GM23338 (cell line): ENCODE data around the gene NTN1. TPM values are rescaled to one million over a fixed set of nuclear protein-coding genes. Genes with fewer than 3 reads are reported as not detected.

ENCODE experiments used
- ATAC-seq: fragments of 200-7000 bp; cut with Tn5 transposase; 3 replicates; pipeline ENCODE4 v1.9.1; 2020
- DNase-seq: peaks from one replicate; pipeline ENCODE4 v3.0.0-alpha.2; 2015; ENCODE audit warnings: low spot score
- H2AFZ ChIP-seq: fragments of 200-600 bp; sonication (generic); 2 replicates; pipeline ENCODE4 v1.8.0; 2016; ENCODE audit warnings: antibody characterized with exemption, mild to moderate bottlenecking, moderate library complexity
- H3F3A ChIP-seq: fragments of 200-600 bp; sonication (generic); replicated peaks from 2 replicates; pipeline ENCODE4 v1.8.0; 2017; ENCODE audit warnings: antibody characterized with exemption, mixed run types, low read depth
- H3K27ac ChIP-seq: fragments of 200-600 bp; sonication (generic); 2 replicates; pipeline ENCODE4 v1.6.1; 2016; ENCODE audit warnings: low read depth
- H3K27me3 ChIP-seq: fragments of 200-600 bp; sonication (generic); 2 replicates; pipeline ENCODE4 v1.8.0; 2016; ENCODE audit warnings: mild to moderate bottlenecking, mixed run types, moderate library complexity; ENCODE audit not compliant: insufficient read depth
- H3K36me3 ChIP-seq: fragments of 200-600 bp; sonication (generic); 2 replicates; pipeline ENCODE4 v1.8.0; 2016; ENCODE audit warnings: mild to moderate bottlenecking; ENCODE audit not compliant: insufficient read depth
- H3K4me1 ChIP-seq: fragments of 200-600 bp; sonication (generic); 2 replicates; pipeline ENCODE4 v1.8.0; 2016; ENCODE audit warnings: mild to moderate bottlenecking, moderate library complexity; ENCODE audit not compliant: insufficient read depth
- H3K4me2 ChIP-seq: fragments of 200-600 bp; sonication (generic); 2 replicates; pipeline ENCODE4 v1.7.1; 2017; ENCODE audit warnings: mixed run types
- H3K4me3 ChIP-seq: fragments of 200-600 bp; sonication (generic); 2 replicates; pipeline ENCODE4 v1.6.1; 2016; ENCODE audit warnings: mixed run types
- H3K79me2 ChIP-seq: fragments of 200-600 bp; sonication (generic); replicated peaks from 2 replicates; pipeline ENCODE4 v1.8.0; 2017; ENCODE audit warnings: mild to moderate bottlenecking; ENCODE audit not compliant: insufficient read depth
- H3K9me2 ChIP-seq: fragments of 200-600 bp; sonication (generic); 2 replicates; pipeline ENCODE4 v1.8.0; 2017; ENCODE audit not compliant: insufficient read depth
- H4K20me1 ChIP-seq: fragments of 200-600 bp; sonication (generic); replicated peaks from 2 replicates; pipeline ENCODE4 v1.8.0; 2017; ENCODE audit warnings: mild to moderate bottlenecking; ENCODE audit not compliant: insufficient read depth
- H3K27ac Mint-ChIP-seq: 2 replicates; pipeline ENCODE4 v1.8.0; 2020; ENCODE audit warnings: inconsistent platforms, mild to moderate bottlenecking, moderate library complexity, mixed read lengths
- H3K27me3 Mint-ChIP-seq: 3 replicates; pipeline ENCODE4 v1.8.0; 2022; ENCODE audit warnings: low read depth, mild to moderate bottlenecking, moderate library complexity, mixed read lengths, inconsistent platforms; ENCODE audit not compliant: insufficient read depth, poor library complexity
- H3K36me3 Mint-ChIP-seq: 3 replicates; pipeline ENCODE4 v1.8.0; 2021; ENCODE audit warnings: low read depth, mild to moderate bottlenecking, inconsistent platforms, moderate library complexity, mixed read lengths
- H3K4me1 Mint-ChIP-seq: 3 replicates; pipeline ENCODE4 v1.8.0; 2020; ENCODE audit warnings: mild to moderate bottlenecking, inconsistent platforms, mixed read lengths
- H3K4me3 Mint-ChIP-seq: 3 replicates; pipeline ENCODE4 v1.8.0; 2021; ENCODE audit warnings: moderate library complexity, mild to moderate bottlenecking, inconsistent platforms, mixed read lengths
- H3K9me3 Mint-ChIP-seq: 3 replicates; pipeline ENCODE4 v1.8.0; 2020; ENCODE audit warnings: moderate library complexity, mild to moderate bottlenecking, inconsistent platforms, mixed read lengths
- CREB1 ChIP-seq: fragments of 250-450 bp; sonication (Bioruptor Pico); IDR thresholded peaks from 2 replicates; pipeline ENCODE4 v1.5.0; 2020; ENCODE audit warnings: low read depth, mild to moderate bottlenecking, moderate library complexity
- CTCF ChIP-seq, 2 experiments: fragments of 200-600 bp in 1 of 2; sonication (generic) in 1 of 2; conservative IDR thresholded peaks; 2 replicates each; pipeline versions ENCODE4 v1.5.1 to v1.6.1; 2016 to 2017; ENCODE audit warnings: antibody characterized with exemption in 2 of 2, low read depth in 2 of 2, mild to moderate bottlenecking in 2 of 2, moderate library complexity in 1 of 2
- ETS1 ChIP-seq: IDR thresholded peaks from 2 replicates; pipeline ENCODE4 v1.6.1; 2016; ENCODE audit warnings: antibody characterized with exemption
- EZH2 ChIP-seq: fragments of 200-600 bp; sonication (generic); IDR thresholded peaks from one replicate; pipeline ENCODE4 v1.8.0; 2017; ENCODE audit warnings: antibody characterized with exemption, mild to moderate bottlenecking, low read depth; ENCODE audit not compliant: unreplicated experiment
- EZH2phosphoT487 ChIP-seq: fragments of 200-600 bp; sonication (generic); IDR thresholded peaks from one replicate; pipeline ENCODE4 v1.8.1; 2018; ENCODE audit warnings: antibody characterized with exemption; ENCODE audit not compliant: unreplicated experiment
- JUNB ChIP-seq: IDR thresholded peaks from one replicate; pipeline ENCODE4 v1.6.1; 2016; ENCODE audit warnings: antibody characterized with exemption; ENCODE audit not compliant: unreplicated experiment
- NANOG ChIP-seq: IDR thresholded peaks from 2 replicates; pipeline ENCODE4 v1.6.1; 2016; ENCODE audit warnings: antibody characterized with exemption, borderline replicate concordance
- POLR2AphosphoS5 ChIP-seq: IDR thresholded peaks from 2 replicates; pipeline ENCODE4 v1.6.1; 2016; ENCODE audit warnings: antibody characterized with exemption, low read depth
- REST ChIP-seq: IDR thresholded peaks from one replicate; pipeline ENCODE4 v1.6.1; 2018; ENCODE audit warnings: antibody characterized with exemption; ENCODE audit not compliant: unreplicated experiment
- STAT1 ChIP-seq: IDR thresholded peaks from one replicate; pipeline ENCODE4 v1.6.1; 2016; ENCODE audit warnings: antibody characterized with exemption; ENCODE audit not compliant: unreplicated experiment
- ZNF114 ChIP-seq: fragments of 250-450 bp; sonication (Bioruptor Pico); IDR thresholded peaks from 2 replicates; pipeline ENCODE4 v1.5.0; 2020; ENCODE audit warnings: mild to moderate bottlenecking, moderate library complexity
- ZNF331 ChIP-seq: fragments of 250-450 bp; sonication (Bioruptor Pico); IDR thresholded peaks from 2 replicates; pipeline ENCODE4 v1.5.0; 2020; ENCODE audit warnings: low read depth, mild to moderate bottlenecking, moderate library complexity
- ZNF462 ChIP-seq: fragments of 250-450 bp; sonication (Bioruptor Pico); IDR thresholded peaks from 2 replicates; pipeline ENCODE4 v1.5.0; 2020; ENCODE audit warnings: mild to moderate bottlenecking, moderate library complexity
- polyA plus RNA-seq: library from polyadenylated mRNA; unstranded; fragments of >200 nt; fragmentation: Nextera tagmentation; extraction: Ambion mirVana; gene quantifications from 2 replicates; pipeline ENCODE4 v1.2.1, GENCODE V29; 2016
- total RNA-seq: library from RNA; depleted of rRNA; stranded (reverse); fragments of >200 nt; shearing (Covaris generic); gene quantifications from 2 replicates; pipeline ENCODE4 v1.2.3, GENCODE V29; 2014

The NTN1 gene
- total and polyA plus RNA-seq, 2 experiments from 2014 or later, result 0.57 to 2.6 TPM

DNA sequence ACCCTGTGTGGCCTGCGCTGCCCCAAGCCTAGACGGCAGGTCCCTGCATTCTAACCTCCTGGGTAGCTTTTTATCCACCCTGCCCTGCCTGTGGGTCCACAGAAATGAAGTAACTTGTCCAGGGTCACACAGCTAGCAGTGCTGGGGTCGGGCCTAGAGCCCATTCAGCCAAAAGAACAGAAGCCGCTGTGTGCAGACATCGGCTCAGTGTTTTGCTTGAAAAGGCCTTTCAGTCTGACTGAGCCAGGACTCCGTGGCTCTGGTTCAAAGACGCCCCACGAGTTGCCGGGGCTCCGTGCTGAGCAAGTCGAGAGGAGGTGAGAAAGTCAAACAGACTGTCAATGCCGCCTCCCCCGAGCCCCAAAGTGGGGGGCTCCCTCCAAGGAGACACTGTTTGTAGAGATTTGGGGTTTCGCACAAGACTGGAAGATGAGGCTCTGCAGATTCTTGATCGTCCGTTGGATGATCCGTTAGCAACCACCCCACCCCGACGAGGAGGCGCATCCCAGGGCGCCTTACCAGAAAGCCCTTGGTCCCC lies 226.2 kb downstream of the NTN1 start:
- no peak for ATAC-seq
- H3K4me3 ChIP-seq, result no peak overlapping the region
- H3K4me1 ChIP-seq, result peaks cover 5% of the 10 kb centered on the region; the same call in 1 of the 2 replicates
- H3K36me3 ChIP-seq, result no peaks in the 10 kb centered on the region; the same call in 1 of the 2 replicates
- H3K9me3 Mint-ChIP-seq, result no peaks in the 10 kb centered on the region
- H4K20me1 ChIP-seq, result no peaks in the 10 kb centered on the region
- H3K27me3 ChIP-seq, result no peaks in the 10 kb centered on the region
- DNase-seq, result no peak
- peaks cover 32% of the 10 kb centered on the region for H3K4me1 Mint-ChIP-seq
- H3K79me2 ChIP-seq, result no peaks in the 10 kb centered on the region
- no peaks in the 10 kb centered on the region for H3K36me3 Mint-ChIP-seq
- no peaks in the 10 kb centered on the region for H3F3A ChIP-seq
- no peaks in the 10 kb centered on the region for H3K9me2 ChIP-seq
- no peak for TF ChIP-seq CREB1 (CRISPR knock-in tag)
- no peak for TF ChIP-seq EZH2phosphoT487
- no peak for TF ChIP-seq EZH2
- no peak for TF ChIP-seq ZNF462 (CRISPR knock-in tag)
- no peak for TF ChIP-seq REST
- TF ChIP-seq STAT1, result no peak
- TF ChIP-seq JUNB, result no peak
- TF ChIP-seq ZNF114, result no peak
- no peak for TF ChIP-seq POLR2AphosphoS5
- TF ChIP-seq NANOG, result no peak
- TF ChIP-seq ZNF331 (CRISPR knock-in tag), result no peak
- TF ChIP-seq ETS1, result no peak
- no peak for TF ChIP-seq CTCF (conservative IDR thresholded peaks at IDR 0.05; ENCODE audit: low read depth in 2 of 2)
- H3K4me2 ChIP-seq, result no peak overlapping the region
- no peak overlapping the region for H3K4me3 Mint-ChIP-seq
- H3K27ac ChIP-seq, result no peak overlapping the region
- H3K27me3 Mint-ChIP-seq, result peaks cover 3% of the 10 kb centered on the region
- no peak overlapping the region for H3K27ac Mint-ChIP-seq
- no peak overlapping the region for H2AFZ ChIP-seq
